SH-SY5Y (cell line): ENCODE results near the gene SRGAP3.

ENCODE experiments used
- GATA2 ChIP-seq: IDR thresholded peaks from 2 replicates; pipeline ENCODE4 v1.6.1; 2011; ENCODE audit warnings: mild to moderate bottlenecking, low read depth, low read length
- GATA3 ChIP-seq: IDR thresholded peaks from 2 replicates; pipeline ENCODE4 v1.6.1; 2011; ENCODE audit warnings: low read depth, mild to moderate bottlenecking, low read length, moderate library complexity

SRGAP3 gene

GRCh38 chr3:9040996-9041395, 208.4 kb downstream of the SRGAP3 start:
- TF ChIP-seq GATA2 (no peak), GATA3 (no peak)

- TF ChIP-seq GATA3 (no peak), GATA2 (no peak)
Observed at GRCh38 chr3:9037144-9037711, 212.2 kb downstream of the SRGAP3 start.

- TF ChIP-seq GATA2 (no peak), GATA3 (no peak)
Observed at GRCh38 chr3:9036404-9037131, 212.9 kb downstream of the SRGAP3 start.

- no peak for TF ChIP-seq GATA3
Observed at GRCh38 chr3:9035961-9036360, 213.5 kb downstream of the SRGAP3 start.

- no peak for TF ChIP-seq GATA2
Observed at GRCh38 chr3:9035473-9035872, 214.0 kb downstream of the SRGAP3 start.

GRCh38 chr3:9033867-9034266, 215.6 kb downstream of the SRGAP3 start:
- TF ChIP-seq GATA2 = no peak
- TF ChIP-seq GATA3 = no peak

- TF ChIP-seq GATA2 = no peak
- TF ChIP-seq GATA3 = no peak
Observed at GRCh38 chr3:9032231-9032777, 217.1 kb downstream of the SRGAP3 start.

- TF ChIP-seq GATA3 (no peak), GATA2 (no peak)
Observed at GRCh38 chr3:9030034-9030433, 219.4 kb downstream of the SRGAP3 start.

GRCh38 chr3:9028134-9028533, 221.3 kb downstream of the SRGAP3 start:
- TF ChIP-seq GATA2 = no peak
- no peak for TF ChIP-seq GATA3

GRCh38 chr3:9026320-9027045, 223.0 kb downstream of the SRGAP3 start:
- TF ChIP-seq GATA3 (no peak), GATA2 (no peak)

- no peak for TF ChIP-seq GATA2
- TF ChIP-seq GATA3 = no peak
Observed at GRCh38 chr3:9024341-9024740, 225.1 kb downstream of the SRGAP3 start.

GRCh38 chr3:9023226-9023590, 226.2 kb downstream of the SRGAP3 start:
- no peak for TF ChIP-seq GATA2
- TF ChIP-seq GATA3 = no peak

- TF ChIP-seq GATA2 (no peak), GATA3 (no peak)
Observed at GRCh38 chr3:9022305-9023225, 226.9 kb downstream of the SRGAP3 start.

GRCh38 chr3:9021271-9022009, 228.0 kb downstream of the SRGAP3 start:
- TF ChIP-seq GATA3 (no peak), GATA2 (no peak)
